ENCODE data around the gene AMTN.
"Not testable (repeated sequence)": the region's sequence is repeated elsewhere in the genome, so short reads cannot be mapped to it uniquely, and the experiment has no call there.

The AMTN gene, protein sequence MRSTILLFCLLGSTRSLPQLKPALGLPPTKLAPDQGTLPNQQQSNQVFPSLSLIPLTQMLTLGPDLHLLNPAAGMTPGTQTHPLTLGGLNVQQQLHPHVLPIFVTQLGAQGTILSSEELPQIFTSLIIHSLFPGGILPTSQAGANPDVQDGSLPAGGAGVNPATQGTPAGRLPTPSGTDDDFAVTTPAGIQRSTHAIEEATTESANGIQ

DNA sequence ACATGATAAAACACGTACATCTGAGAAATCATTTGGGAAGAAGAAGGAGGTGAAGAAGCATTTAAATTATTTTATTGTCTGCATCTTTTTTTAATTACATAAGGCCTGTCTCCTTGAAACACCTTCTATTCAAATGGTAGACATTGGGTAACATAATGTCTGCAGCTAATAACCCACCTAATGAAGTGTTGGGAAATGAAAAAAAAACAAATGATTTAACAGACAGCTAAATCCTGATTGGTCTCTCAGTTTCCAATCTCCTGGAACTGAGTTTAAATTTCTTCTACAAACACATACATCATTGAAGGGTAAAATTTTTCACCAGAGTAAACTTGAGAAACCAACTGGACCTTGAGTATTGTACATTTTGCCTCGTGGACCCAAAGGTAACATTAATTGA is at the start of gene AMTN:
AMTN (plus strand) TSS at position 301 of the 400 bp plus-strand sequence. CDS start 209 bp downstream, outside the sequence.
- no peak for DNase-seq (ENCODE audit: low read depth, low spot score)

DNA sequence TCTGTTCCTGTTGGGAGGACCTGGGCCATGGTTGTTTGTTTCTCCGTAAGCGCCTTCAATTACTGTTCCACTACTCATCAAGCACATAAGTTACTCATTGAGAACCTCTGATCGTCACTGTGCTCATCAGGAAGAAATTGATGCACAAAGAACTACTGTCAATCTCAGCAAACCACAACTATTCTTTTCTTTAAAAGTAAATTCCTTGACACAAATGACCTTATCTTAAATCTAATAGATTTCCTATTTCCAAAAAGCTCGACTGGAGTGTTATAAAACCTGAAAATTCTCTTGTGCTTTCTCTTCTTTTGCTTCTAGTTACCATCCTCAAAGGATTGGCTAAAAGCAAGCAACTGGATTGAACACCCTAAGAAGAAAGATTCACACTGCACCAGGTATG is 46.5 kb upstream of the AMTN start, which contains the start of gene MUC7:
MUC7 (plus strand) TSS at position 301 of the 400 bp plus-strand sequence. CDS start 1,825 bp downstream, outside the sequence.
- no peak for DNase-seq (ENCODE audit: low read depth, low spot score)

DNA sequence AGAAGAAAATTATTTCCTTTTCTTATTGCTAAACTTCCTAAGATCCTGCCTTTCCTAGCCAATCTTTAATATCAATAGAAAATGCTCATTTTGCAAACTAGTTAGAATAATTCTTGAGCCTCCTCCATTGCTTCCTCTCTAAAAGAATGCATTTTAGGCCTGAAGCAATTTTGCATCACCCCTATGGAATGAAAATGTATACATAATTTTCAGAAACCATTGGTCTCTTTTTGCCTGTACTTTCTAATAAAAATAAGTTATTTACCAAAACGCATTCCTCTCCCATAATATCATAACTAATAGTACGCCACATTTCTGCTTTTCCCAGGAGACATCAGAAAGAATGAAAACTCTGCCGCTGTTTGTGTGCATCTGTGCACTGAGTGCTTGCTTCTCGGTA is 44.7 kb upstream of the AMTN start:
- DNase-seq (ENCODE audit: low read depth, low spot score), result no peak

DNA sequence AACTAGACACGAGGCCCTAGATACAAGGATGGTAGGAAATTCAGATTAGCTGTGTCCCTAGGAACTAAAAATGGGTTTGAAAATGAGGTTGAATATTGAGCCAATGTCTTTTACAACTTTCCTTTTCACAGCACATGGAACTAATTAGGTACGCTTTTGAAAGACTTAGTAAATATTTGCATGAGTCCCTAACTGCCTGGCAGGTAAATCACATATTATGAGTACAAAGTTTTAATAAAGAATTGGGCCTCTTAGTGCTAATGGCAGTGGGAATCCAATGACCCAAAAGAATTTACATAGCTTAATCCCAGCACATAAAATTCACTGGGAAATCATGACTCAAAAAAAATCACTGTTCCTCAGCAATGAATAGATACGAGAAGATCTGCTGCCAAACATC is 29.6 kb upstream of the AMTN start:
- DNase-seq (ENCODE audit: low read depth, low spot score), result no peak

DNA sequence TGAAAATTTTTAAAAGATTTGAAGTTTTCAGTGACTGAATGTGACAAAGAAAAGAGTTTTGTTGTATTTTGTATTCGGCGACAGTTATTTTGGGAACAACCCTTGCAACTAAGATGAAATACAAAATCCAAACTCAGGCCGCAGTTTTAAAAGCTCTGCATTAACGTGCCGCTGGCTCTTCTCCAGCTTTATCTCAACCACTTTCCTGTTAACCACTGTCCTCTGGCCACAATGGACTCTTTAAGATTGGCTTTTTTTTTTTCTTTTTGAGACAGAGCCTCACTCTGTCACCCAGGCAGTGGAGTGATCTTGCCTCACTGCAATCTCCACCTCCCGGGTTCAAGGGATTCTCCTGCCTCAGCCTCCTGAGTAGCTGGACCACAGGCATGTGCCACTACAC is 22.1 kb upstream of the AMTN start:
- no peak for DNase-seq (ENCODE audit: low read depth, low spot score)

DNA sequence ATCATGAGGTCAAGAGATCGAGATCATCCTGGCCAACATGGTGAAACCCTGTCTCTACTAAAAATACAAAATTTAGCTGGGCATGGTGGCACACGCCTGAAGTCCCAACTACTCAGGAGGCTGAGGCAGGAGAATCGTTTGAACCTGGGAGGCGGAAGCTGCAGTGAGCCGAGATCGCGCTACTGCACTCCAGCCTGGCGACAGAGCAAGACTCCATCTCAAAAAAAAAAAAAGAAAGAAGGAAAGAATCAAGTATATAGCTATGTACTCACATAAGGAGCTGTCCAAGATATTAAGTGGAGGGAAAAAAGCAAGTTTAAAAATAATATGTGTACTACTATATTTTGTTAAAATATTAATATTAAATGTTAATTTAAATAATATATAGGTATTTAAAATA is 16.5 kb upstream of the AMTN start:
- not testable (repeated sequence) for DNase-seq (ENCODE audit: low read depth, low spot score)

DNA sequence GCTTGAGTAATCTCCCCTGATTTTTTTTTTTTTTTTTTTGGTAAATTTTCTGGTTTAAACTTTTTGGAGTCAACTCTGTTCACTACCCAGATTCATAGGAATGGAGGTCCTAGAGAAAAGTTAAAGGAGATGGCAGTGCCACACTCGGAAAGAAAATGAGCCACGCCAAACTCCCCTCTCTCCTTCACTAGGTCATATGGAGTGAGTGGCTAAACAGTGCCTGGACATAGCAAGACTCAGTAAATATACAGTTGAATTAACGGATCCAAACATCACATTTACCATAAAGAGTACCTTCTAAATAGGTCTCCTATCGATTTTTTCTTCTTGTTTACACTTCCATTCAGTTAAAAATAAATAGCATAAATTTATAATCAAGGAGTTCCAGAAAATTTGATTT is 13.6 kb upstream of the AMTN start:
- DNase-seq (ENCODE audit: low read depth, low spot score), result no peak

DNA sequence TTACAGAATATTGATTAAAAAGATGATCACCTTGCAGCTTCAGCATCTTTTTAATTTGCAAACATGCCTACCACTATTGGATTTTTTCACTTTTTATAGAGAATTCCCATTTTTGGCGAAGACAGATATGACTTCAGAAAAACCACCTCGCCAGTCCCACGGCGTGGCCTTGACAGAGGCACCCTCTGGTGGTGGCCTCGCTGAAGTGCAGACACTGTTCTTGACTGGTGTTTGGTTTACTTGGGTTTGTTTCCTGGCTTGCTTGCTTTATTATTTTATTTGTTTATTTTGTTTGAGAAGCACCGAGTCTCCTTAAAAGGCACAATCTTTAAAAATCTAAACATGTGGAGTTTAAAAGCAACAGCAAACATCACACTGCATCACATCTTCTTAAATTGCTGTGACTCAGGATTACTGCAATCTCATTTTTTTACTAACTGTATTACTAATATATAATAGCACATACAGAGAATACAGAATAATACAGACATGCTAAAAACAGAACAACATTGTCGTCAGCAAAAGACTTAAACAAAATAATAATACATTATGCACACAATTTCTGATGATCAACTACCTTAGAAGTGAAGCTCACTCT is 13.1 kb upstream of the AMTN start:
- DNase-seq (ENCODE audit: low read depth, low spot score), result peak; percentile 2

DNA sequence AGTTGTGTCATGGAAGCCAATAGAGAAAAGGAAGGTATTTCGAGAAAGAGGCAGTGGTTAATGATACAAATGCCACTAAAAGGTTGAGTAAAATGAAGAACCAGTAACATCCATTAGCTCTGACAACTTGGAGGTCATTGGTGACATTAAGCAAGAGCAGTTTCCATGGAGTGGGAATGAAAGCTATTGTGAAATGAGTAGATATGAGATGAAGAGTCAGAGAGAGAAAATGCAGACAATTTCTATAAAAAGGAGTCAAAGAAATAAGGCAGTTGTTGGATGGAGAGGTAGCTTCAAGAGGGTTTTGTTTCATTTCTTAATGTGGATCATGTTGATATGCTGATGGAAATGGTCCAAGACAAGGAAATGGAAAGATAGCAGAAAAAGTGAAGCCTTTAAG is 9.6 kb upstream of the AMTN start:
- no peak for DNase-seq (ENCODE audit: low read depth, low spot score)

DNA sequence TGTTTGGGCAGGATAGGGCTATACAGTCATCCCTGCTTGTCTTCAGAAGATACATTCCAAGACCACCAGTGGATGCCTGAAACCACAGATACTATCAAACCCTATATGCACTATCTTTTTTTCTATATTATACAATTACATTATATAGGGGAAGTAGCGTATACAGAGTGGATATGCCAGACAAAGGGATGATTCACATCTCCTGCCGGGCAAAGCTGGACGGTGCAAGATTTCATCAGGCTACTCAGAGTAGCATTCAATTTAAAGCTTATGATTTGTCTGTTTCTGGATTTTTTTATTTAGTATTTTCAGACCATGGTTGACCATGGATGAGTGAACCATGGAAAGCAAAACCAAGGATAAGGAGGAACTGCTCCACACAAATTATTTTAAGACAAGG is 7.0 kb upstream of the AMTN start:
- no peak for DNase-seq (ENCODE audit: low read depth, low spot score)

DNA sequence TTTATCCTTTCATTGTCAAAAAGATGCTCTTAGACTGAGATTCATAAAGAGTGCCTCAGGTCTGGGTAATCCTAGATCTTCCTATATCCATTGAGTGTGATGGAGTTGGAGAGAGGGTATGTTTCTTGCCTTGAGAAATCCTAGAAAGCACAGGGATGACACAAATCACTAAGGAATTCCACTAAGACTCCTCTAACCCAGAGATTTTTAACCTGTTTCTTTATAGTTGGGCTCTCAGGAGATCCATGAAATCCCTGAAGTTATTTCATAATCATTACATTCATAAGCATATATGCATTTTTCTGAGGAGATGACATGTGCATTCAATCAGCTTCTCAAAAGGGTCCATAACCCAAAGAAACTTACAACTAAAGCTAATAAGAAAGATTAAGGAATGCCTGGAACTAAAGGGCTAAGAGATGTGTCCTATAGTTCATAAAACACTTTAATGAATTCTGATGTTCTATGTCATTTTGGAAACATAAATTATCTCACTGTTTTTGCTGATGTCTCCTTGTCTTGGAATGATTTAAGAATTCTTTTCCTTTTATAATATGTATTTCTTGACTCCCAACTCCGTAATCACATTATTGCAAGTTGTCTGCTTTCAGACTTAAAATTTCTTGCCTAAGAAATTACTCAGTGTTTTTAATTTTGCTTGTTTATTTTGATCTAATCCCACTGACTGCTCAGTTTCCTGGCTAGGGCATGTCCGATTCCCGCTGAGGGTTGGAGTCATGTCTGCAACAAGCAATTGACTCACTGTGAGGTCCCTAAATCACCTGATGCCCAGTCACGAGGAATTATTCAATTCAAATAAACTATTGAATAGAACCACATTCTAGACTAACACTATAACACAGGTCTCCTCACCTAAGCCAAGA is 2.8 kb upstream of the AMTN start:
- DNase-seq (ENCODE audit: low read depth, low spot score), result no peak

DNA sequence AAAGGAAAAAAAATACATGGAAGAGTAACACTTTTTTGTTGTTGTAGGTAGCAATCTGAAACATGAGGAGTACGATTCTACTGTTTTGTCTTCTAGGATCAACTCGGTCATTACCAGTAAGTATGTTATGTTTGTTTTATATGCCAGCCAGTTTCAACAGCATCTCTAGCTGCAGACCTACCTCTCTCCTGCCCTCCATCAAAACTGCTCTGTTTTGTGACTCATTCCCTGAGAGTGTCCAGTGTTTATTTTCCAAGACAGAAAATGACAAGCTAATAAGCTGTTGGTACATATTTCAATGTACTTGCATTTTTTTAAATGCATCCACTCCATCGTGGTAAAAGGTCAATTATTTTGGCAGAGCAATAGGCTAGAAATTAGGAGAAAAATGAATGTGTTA is 347 bp downstream of the AMTN start:
- no peak for DNase-seq (ENCODE audit: low read depth, low spot score)

DNA sequence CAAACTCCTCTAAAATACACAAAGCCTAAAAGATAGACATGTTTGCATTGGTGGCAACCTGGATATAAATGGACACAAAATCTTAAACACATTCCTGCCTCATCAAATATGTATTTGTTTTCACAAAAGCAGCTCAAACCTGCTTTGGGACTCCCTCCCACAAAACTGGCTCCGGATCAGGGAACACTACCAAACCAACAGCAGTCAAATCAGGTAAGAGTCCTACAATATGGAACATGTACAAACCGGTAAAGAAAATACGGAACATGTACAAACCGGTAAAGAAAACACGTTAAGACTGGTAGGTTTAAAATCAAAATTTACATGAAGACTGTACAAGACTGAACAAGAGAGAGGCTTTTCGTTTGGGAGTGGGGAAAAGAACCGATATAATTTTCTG is 4.3 kb downstream of the AMTN start:
- no peak for DNase-seq (ENCODE audit: low read depth, low spot score)

DNA sequence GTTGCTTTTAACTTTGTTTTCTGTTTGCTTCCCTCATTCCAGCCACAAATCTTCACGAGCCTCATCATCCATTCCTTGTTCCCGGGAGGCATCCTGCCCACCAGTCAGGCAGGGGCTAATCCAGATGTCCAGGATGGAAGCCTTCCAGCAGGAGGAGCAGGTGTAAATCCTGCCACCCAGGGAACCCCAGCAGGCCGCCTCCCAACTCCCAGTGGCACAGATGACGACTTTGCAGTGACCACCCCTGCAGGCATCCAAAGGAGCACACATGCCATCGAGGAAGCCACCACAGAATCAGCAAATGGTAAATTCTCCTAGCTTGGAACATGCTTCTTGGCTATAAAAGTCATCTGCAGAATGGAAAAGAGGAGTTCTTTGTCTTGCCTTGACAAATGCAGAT is 12.6 kb downstream of the AMTN start:
- no peak for DNase-seq (ENCODE audit: low read depth, low spot score)

DNA sequence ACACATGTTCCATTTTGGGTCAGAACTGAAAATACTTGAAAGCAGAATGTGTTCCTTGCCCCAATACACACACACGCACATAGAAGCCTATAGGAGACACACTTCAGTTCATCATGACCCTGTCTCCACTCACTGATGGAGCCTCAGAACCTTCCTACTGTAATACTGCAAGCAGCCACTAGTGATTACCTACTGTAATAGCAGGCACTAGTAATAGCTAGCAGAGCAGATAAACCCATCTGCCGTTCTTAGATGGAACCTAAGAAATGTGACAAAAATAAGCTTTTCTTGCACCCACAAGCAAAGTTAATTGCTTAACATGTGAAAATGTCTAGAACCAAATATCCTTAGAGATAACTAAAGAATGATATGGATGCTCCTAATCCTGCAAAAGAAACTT is 13.6 kb downstream of the AMTN start:
- DNase-seq (ENCODE audit: low read depth, low spot score), result no peak

DNA sequence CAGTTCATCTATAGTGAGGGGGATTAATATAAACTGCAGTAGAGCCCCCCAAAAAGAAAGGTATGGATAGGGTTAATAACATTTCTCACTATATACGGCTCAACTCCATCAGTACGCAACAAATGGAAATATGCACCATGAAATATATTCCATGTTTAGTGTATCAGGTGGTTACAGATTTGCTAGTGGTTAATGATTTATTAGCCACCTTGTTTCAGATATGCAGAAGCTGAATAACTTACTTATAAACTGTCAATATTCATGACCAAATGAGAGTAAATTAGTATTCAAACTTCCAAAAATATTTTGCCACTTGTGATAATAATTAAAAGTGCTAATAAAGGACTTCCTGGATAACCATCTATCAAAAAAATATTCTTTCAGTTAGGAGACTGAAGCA is 14.8 kb downstream of the AMTN start:
- DNase-seq (ENCODE audit: low read depth, low spot score), result no peak

DNA sequence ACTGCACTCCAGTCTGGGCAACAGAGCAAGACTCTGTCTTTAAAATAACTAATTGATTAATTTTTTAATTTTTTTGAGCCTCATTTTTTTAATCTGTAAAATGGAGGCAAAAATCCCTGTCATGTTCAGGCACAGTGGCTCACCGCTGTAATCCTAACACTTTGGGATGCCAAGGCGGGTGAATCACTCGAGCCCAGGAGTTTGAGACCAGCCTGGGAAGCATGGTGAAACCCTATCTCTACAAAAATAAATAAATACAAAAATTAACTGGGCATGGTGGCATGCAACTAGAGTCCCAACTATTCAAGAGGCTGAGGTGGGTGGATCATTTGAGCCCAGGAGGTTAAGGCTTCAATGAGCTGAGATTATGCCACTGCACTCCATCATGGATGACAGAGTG is 15.4 kb downstream of the AMTN start:
- no peak for DNase-seq (ENCODE audit: low read depth, low spot score)

DNA sequence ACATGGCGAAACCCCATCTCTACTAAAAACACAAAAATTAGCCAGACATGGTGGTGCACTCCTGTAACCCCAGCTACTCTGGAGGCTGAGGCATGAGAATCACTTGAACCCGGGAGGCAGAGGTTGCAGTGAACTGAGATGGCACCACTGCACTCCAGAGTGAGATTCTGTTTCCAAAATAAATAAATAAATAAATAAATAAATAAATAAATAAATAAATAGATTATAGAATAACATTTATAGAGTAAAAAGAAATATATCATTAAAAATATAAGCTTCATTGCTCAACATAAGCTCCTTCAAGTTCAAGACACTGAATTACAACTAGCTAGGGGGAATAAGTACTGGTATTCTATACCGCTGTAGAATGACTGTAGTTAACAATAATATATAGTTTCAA is 16.5 kb downstream of the AMTN start:
- not testable (repeated sequence) for DNase-seq (ENCODE audit: low read depth, low spot score)

DNA sequence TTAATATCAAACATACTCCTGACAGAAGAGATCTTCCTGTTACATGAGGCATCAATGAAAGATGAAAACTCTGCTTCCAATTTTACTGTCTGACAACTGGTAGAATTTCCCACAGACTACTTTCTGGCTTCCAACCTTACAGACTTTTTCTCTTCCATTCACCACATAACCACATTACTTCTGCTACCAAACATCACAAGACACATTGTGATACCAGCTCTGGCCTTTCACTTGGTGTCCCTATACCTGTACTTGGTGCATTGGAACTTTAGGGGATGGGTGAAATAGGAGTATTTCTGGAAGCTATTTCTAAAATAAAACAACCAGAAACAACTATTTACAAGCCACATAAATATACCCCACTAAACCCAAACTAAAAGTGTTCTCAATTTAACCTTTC is 20.5 kb downstream of the AMTN start:
- no peak for DNase-seq (ENCODE audit: low read depth, low spot score)

DNA sequence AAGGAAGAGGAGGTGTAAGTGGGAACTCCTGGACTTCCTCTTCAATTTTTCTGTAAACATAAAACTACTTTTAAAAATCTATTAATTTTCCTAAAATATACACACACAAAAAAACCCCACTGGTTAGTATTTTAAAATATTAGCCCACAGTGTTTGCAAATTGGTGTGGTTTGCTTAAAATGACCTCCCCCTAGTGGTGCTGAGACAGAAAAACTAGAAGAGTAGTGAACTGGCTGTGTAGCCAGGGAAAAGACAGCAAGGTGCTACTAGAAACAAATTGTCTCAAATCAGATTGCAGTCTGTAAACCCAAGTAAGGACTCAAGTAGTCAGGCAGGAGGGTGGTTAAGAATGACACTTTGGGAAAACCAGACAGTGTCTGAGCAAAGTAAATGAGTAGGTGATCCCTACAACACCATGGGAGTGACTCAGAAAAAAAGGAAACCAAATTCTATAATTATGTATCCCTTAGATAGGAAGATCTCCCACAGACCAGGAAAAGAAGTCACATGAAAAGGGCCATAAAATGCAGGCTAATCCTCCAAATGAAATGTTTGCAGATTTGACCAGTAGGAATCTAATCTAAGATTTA is 26.0 kb downstream of the AMTN start:
- no peak for DNase-seq (ENCODE audit: low read depth, low spot score)

DNA sequence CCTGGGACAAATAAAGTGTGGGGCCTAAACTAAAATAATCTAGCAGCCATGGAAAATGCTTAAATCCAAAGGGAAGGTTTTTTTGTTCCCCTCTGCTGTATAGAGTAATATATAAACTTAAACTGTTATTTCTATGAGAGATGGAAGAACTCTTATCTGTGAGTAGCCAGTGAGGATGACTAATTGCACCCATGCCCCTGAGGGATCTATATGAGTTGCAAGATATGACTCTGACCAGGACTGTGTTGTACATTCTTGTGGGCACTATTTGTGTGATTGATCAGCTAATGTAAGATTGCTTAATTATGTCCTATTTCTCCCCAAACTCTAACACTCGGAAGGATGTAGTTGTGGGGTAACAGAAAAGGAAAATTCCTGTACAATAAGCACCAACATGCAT is 38.5 kb downstream of the AMTN start:
- no peak for DNase-seq (ENCODE audit: low read depth, low spot score)

DNA sequence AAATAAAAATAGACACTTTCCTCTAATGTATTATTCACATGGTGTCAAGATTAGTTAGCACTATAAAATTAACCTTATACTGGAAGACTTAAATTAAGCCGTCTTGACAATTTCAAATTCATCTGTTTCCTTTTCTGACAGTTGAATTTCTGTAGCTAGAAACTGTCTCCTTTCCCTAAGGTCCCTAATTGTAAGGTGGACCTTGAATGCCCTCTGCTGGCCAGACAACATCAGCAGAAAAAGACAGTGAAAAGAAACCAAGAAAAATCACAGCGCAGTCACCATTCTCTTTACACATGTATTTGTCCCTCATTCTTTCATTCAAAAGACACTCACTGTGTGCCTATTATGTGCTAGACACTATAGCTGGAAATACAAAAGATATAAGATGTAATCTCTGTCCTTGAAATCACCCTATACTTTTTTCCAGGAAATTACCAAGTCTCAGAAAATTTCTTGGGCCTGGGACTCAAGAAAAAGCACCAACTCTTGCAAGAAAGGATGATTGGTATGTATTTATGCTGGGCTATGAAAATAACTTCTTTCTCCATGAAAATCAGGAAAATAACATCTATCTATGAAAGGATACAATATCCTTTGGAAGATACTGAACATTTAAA is 41.0 kb downstream of the AMTN start:
- DNase-seq (ENCODE audit: low read depth, low spot score), result no peak
